ENCODE measurements around the gene SNAP23. TPM values are rescaled to one million over a fixed set of nuclear protein-coding genes. Genes with fewer than 3 reads are reported as not detected.

Gene SNAP23
- total RNA-seq, 1 experiment from 2014 or later = 63.2 TPM

DNA sequence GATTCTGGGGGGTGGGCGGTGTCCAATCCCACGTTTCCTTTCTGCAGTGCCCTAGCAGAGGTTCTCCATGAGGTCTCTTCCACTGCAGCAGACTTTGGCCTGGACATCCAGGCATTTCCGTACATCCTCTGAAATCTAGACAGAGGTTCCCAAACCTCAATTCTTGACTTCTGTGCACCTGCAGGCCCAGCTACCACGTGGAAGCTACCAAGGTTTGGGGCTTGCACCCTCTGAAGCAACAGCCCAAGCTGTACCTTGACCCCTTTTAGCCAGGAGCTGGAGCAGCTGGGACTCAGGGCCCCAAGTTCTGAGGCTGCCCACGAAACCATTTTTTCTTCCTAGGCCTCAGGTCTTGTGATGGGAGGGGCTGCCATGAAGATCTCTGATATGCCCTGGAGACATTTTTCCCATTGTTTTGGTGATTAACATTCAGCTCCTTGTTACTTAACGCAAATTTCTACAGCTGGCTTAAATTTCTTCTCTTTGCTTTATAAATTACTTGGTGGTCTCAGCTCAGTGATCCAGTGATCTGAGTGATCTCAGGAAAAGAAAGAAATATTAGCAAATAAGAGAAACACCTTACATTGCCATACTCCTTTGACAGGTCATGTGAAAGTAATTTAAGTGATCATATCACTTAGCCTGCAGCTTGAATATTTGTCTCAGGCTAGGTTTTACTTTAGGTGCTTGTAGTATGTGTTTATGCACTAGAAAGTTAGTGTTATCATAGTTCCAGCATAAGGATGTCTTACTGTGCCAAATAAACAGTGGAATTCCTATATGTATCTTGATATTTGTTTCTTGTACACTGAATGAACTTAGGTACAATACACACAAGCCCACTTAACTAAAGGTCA is 3.0 kb downstream of the SNAP23 start:
- no peak overlapping the region; a peak in 1 of 7 replicates for H3K27ac Mint-ChIP-seq
- H3K27me3 Mint-ChIP-seq (ENCODE audit: low read depth) = no peaks in the 10 kb centered on the region

More for the DNA sequence above, 3.0 kb downstream of the SNAP23 start:
- Histone ChIP-seq H3K9ac (ENCODE audit: extremely low read depth, insufficient read length, low read length) (no peak overlapping the region), H3K23ac (ENCODE audit: insufficient read length, low read depth, low read length) (no peak overlapping the region), H3K4ac (ENCODE audit: low read depth, low read length) (no peak overlapping the region), H2AFZ (ENCODE audit: low read length) (no peak overlapping the region), H3K18ac (ENCODE audit: insufficient read length, low read depth, low read length) (no peak overlapping the region), H3K27ac (ENCODE audit: insufficient read length, low read depth, low read length) (no peak overlapping the region), H2BK120ac (ENCODE audit: low read depth, low read length, poor library complexity, severe bottlenecking) (no peak overlapping the region), H2BK5ac (ENCODE audit: insufficient read length, low read length) (no peak overlapping the region), H3T11ph (ENCODE audit: low read length) (no peak overlapping the region), H4K8ac (replicated peaks; ENCODE audit: insufficient read length, low read depth, low read length) (no peak overlapping the region), H3K4me2 (ENCODE audit: insufficient read depth, insufficient read length, low read length) (no peak overlapping the region), H2BK12ac (ENCODE audit: insufficient read length, low read depth, low read length) (no peak overlapping the region), H2BK20ac (ENCODE audit: low read depth, low read length, poor library complexity, severe bottlenecking) (no peak overlapping the region), H2AK5ac (ENCODE audit: insufficient read length, low read length) (no peak overlapping the region), H4K91ac (ENCODE audit: insufficient read length, low read depth, low read length) (no peak overlapping the region), H3K79me2 (ENCODE audit: insufficient read depth, low read length) (peaks cover 8% of the 10 kb centered on the region; the same call in 1 of the 2 replicates), H2BK15ac (ENCODE audit: low read depth, low read length) (no peak overlapping the region), H3K9me3 (ENCODE audit: control insufficient read depth, low read depth, low read length) (no peaks in the 10 kb centered on the region), H4K5ac (ENCODE audit: insufficient read length, low read depth, low read length) (no peak overlapping the region), H4K20me1 (ENCODE audit: control insufficient read depth, insufficient read depth, insufficient read length) (no peaks in the 10 kb centered on the region), H3K56ac (ENCODE audit: insufficient read length, low read depth, low read length) (no peak overlapping the region), H3K79me1 (ENCODE audit: insufficient read depth, low read depth, low read length, poor library complexity, severe bottlenecking) (peaks cover 19% of the 10 kb centered on the region), H3K4me1 (ENCODE audit: insufficient read depth, low read length) (peaks cover 7% of the 10 kb centered on the region; the same call in 1 of the 2 replicates), H3K23me2 (ENCODE audit: insufficient read length, low read depth, low read length, poor library complexity, severe bottlenecking) (peaks cover 7% of the 10 kb centered on the region), H3K27me3 (ENCODE audit: insufficient read depth, low read length) (no peaks in the 10 kb centered on the region), H3K14ac (ENCODE audit: insufficient read depth, low read length) (no peak overlapping the region)
- Mint-ChIP-seq H3K4me1 (peaks cover 26 to 40% of the 10 kb centered on the region in 2 experiments), H3K9me3 (no peaks in the 10 kb centered on the region), H3K36me3 (ENCODE audit: insufficient read depth in 1 of 3, low read depth in 3 of 3) (peaks cover 0 to 9% (median 6%) of the 10 kb centered on the region in 3 experiments; a peak in 5 of 7 replicates), H3K4me3 (no peak overlapping the region)
- TF ChIP-seq, protein P1, sequence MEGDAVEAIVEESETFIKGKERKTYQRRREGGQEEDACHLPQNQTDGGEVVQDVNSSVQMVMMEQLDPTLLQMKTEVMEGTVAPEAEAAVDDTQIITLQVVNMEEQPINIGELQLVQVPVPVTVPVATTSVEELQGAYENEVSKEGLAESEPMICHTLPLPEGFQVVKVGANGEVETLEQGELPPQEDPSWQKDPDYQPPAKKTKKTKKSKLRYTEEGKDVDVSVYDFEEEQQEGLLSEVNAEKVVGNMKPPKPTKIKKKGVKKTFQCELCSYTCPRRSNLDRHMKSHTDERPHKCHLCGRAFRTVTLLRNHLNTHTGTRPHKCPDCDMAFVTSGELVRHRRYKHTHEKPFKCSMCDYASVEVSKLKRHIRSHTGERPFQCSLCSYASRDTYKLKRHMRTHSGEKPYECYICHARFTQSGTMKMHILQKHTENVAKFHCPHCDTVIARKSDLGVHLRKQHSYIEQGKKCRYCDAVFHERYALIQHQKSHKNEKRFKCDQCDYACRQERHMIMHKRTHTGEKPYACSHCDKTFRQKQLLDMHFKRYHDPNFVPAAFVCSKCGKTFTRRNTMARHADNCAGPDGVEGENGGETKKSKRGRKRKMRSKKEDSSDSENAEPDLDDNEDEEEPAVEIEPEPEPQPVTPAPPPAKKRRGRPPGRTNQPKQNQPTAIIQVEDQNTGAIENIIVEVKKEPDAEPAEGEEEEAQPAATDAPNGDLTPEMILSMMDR (conservative IDR thresholded peaks at IDR 0.05) = no peak
- DNase-seq = no peak
- WGBS (ENCODE audit: extremely low coverage, insufficient read length, low lambda C conversion rate) = no CpG with 5 or more reads among the region's 6 CpGs
